NCI-H1092 (cell line): ENCODE measurements around the gene MOB1A.
"Not testable (repeated sequence)": the region's sequence is repeated elsewhere in the genome, so short reads cannot be mapped to it uniquely, and the experiment has no call there.

Source experiments
- DNase-seq: peaks from one replicate; lab custom pipeline; 2025; lab: John Stamatoyannopoulos, UW

MOB1A gene

DNA sequence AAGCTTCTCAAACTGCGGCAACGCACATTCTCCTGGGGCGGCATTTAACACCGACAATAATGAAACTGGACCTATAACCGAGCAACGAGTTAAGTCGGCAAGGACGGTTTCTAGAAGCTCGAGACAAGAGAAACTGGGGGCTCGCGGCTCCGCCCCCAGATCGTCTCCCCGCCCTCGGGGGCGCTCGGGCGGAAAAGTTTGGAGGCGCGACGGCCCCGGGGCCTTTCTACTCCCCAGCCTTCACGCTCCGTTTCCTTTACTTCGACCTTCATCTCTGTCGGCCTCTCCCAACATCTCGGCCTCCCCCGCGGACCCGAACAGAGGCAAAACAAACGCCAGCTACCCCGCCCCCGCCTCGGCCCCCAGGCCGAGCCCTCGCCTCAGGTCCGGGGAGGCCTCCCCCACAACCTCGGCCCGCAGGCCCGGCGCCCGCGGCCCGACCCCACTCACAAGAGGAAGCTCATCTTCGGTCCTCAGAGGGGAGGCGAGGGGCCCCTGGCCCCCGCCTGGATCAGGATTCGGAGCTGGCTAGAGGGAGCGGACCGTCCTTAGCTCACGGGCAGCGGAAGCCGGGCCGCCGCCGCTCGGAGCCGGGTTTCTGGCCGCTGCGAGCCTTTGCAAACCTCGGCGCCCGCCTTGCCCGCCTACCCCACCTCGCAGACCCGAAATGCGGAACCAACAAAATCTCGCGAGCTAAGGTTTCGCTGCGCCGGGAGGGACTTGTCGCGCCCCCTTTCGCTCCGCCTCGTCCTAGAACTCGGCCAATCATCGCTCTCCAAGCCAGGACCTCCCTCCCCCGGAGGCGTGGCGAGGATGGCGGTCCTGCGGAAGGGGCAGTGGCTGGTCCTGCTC lies at the start of gene MOB1A:
Gene MOB1A (minus strand): TSS at position 669 of the 852 bp plus-strand sequence. CDS start 205 bp downstream, at position 464.
- DNase-seq, result peak; percentile 97

DNA sequence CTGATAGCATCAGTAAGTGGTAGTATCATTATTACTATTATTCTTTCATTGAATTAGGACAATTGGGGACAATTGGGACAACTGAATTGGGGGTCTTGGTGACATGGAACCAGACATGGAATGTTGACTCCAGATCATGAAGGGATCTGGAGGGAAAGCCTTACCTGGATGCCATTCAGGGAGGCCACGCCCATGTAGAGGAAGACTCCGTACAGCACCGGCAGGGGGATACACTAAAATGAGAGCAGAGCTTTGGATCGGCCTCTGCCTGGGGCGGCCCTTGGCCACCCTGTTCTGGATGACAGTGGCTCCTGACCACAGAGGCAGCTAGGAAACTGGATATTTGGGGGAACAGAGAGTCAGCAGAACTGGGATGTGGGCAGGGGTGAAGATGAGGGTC lies 49.0 kb upstream of the MOB1A start:
- no peak for DNase-seq

DNA sequence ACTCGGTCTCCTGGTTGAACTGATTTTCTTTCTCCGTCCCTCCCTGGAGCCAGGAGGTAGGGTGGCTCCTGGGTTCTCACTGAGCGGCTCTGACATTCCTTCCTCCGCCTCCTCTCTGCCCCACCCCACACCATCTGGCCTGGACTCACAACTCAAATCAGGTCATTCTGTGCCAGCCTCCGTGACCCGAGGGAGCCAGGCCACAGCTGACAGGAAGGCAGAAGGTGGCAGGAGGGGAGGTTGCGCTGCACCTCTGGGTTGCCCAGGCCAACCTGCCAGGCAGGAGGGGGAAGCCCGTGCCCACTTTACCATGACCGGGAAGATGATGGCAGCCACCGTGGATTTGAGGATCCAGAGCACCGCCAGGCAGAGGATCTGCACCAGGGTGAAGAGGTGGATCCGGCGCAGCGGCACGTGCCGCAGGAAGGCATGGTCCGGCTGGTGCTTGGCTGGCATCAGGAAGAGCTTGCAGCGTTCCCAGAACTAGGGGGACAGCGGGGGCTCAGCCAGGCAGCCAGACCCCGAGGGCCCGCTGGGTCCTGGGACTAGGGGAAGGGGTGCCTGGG lies 48.1 kb upstream of the MOB1A start:
- no peak for DNase-seq

- DNase-seq, result no peak
Measured at GRCh38 chr2:74225698-74226459, 47.2 kb upstream of the MOB1A start.

DNA sequence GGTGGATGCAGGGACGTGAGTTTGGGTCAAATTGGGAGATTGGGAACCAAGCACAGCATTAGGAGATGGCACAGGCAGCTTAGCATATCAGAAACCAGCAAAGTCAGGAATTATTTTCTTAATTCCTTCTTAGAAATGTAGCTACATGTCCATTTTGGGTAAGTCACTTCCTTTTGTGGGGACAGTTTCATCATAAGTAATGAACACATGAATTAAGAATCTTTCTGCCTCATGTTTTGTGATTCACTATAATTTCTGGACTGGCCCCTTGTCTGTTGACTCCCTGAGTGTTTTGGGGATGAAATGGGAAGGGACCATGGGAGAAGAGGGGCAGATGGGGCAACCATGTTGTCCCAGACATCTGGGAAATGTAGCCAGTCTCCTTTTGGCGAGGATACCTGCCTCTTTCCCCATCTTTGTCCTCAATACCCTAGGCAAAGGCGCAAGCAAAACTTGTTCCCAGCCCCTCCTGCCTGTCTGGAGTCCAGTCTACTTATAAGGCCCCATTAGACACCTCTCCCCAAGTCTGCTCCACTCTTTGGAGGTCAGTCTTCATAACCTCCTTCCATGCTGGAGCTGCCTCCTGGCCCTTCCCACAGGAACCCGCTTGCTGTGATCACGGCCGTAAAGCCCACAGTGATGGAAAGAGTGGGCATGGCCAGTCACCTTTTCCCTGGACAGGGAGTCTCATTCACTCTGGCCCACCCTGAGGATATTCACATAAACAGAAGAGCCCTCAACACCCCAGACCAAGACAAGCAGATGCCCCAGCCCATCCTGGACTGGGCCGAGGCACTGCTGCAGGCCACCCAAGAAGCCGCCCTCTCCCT lies 45.5 kb upstream of the MOB1A start:
- no peak for DNase-seq

GRCh38 chr2:74222300-74222650 lies 43.6 kb upstream of the MOB1A start:
- no peak for DNase-seq

DNA sequence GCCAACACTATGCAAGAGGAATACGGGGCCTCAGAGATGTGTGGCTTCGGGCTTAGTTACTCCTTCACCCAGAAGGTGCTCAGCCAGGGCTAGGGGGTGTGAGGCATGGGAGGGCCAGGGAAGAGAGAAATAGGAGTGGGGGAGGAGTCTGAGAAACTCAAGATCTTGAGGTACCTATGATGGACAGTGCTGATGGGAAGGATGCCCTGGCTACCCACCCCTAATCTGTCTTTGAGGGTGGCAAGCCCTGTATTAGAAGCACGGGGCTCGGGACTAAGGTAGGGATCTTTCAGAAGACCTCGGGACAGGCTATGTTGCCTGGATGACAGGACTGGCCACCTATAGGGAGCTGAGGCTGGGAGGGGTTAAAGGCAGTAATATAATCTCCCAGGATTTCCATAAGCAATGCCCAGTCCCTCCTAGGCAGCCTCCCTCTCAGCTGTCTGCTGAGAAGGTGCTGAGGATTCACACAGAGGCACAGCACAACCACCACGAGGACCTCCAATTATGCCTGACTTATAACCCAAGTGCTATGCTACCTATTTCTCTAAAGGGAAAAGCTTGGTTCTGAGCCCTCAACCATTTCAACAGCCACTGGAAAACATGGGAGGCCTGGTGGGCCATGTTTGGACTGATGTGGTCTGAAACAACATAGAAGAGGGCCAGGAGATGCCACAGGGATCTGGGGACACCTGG lies 43.1 kb upstream of the MOB1A start:
- no peak for DNase-seq

DNA sequence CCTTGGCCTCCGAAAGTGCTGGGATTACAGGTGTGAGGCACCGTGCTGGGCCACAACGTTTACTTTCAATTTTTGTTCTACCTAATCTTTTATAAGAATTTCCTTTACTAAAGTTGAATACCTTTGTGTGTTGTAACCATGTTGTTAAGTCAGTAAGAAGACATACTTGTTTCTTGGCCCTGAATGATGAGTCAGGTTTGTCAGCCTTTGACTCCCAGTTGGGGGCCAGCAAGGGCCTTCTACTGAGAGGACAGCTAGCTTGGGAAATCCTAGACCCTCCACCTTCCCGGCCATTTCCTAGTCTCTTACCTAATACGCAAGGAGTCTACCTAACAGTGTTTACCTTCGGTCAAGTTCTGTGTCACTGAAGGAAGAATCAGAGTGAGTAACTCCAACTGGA lies 42.4 kb upstream of the MOB1A start:
- DNase-seq, result no peak

GRCh38 chr2:74219846-74220486 lies 41.3 kb upstream of the MOB1A start:
- no peak for DNase-seq

DNA sequence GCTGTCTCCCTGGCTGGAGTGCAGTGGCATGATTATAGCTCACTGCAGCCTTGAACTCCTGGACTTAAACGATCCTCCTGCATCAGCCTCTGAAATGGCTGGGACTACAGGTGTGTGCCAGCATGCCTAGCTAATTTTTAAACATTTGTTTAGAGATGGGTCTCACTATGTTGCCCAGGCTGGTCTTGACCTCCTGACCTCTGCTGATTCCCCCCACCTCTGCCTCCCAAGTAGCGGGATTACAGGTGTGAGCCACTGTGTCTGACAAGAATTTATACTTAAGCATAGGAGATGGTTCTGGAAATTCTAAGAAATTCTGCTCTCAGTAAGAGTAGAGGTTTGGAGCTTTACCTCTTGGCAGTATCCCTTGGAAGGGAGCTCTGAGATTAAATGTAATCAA lies 38.0 kb upstream of the MOB1A start:
- DNase-seq, result no peak

DNA sequence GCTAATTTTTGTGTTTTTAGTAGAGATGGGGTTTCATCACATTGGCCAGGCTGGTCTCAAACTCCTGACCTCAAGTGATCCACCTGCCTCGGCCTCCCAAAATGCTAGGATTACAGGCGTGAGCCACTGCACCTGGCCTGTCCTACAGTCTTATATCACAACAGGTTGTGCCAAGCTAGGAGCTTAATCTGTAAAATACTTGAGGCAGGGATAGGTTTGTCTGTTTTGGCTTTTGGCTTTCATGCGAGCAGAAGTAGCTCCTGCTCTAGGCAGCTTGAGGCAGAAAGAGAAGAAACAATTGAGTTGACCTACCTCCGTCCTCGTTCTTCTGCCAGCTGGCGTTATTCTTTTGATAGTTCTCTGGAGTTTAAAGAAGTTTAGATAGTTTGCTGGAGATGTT lies 37.1 kb upstream of the MOB1A start:
- not testable (repeated sequence) for DNase-seq

- no peak for DNase-seq
Measured at GRCh38 chr2:74212702-74213410, 34.2 kb upstream of the MOB1A start.

DNA sequence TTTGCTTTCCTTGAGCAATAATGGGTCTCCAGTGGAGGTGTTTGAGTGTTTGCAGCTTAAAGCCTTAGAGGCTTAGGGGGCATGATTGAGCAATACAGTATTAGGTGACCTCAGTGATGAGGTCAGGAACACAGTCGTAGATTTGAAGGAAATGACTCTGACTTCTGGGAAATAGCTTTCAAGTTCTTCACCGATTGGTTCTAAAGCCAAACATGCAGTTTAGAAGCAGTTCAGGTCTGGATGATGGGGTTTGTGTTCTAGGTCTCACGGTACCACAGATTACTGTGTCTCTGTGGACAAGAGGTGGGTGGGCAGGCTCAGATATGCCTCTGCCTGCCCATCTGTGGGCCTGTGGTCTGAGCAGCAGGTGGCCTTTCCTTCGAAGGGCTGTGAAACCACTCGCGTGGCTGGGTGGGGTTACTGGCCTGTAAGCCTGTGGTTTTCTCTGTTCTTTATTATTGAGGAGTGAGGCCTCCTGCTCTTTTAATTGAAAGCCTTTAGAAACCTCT lies 27.6 kb upstream of the MOB1A start:
- DNase-seq, result no peak

- no peak for DNase-seq
Measured at GRCh38 chr2:74205596-74205995, 26.9 kb upstream of the MOB1A start.

DNA sequence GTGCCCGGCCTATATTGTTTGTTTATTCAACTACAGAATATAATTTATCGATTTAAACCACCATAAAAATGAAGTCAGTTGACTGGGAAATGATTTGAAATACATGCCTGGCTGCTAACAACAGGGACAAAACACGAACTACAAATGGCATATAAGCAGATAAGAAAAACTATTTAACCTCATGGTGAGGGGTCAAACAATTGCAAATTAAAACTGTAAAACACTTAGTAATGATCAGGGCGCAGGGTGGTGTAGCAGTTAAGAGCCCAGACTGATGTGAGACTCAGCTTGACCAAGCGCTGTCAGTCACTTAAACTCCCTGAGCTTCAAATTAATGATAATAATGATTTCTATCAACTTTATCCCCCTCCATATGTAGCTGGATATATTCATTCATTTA lies 26.4 kb upstream of the MOB1A start:
- no peak for DNase-seq

- no peak for DNase-seq
Measured at GRCh38 chr2:74204436-74204835, 25.8 kb upstream of the MOB1A start.

GRCh38 chr2:74201596-74201995 lies 22.9 kb upstream of the MOB1A start:
- no peak for DNase-seq

DNA sequence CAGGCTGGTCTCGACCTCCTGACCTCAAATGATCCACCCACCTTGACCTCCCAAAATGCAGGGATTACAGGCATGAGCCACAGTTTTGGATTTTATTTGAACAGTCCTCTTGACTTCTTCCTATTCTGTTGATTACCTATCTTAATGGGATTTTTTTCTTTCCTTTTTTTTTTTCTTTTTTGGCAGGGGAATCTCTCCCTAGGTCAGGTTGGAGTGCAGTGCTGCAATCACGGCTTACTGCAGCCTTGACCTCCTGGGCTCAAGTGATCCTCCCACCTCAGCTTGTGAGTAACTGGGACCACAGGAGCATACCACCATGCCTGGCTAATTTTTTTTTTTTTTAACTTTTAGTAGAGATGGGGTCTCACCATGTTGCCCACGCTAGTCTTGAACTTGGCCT lies 22.5 kb upstream of the MOB1A start:
- no peak for DNase-seq

DNA sequence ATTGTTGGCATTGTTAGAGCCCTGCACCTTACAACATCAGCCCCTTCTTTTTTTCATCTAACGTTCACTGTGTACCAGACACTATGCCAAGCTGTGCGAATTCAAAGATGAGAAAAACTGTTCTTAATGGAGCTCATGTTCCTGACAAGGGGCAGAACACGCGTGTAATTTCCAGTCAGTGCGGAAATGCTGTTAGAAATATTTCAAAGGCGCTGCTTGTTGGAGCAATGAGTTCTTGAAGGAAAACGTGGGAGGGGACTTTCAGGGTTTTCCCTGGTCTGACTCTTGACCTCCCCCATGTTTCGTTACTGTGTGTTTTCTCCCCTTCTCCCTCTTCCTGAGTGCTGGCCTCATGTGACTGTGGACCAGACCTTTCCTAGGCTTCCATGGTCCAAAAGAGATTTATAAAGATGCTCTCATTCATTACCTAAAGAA lies 21.2 kb upstream of the MOB1A start:
- no peak for DNase-seq

GRCh38 chr2:74199275-74199701 lies 20.6 kb upstream of the MOB1A start:
- DNase-seq, result no peak
